Lower leg skin (tissue), 4 donors: ENCODE data around the gene CD79A. TPM values are rescaled to one million over a fixed set of nuclear protein-coding genes. Genes with fewer than 3 reads are reported as not detected.

Source experiments
- DNase-seq, 2 donors: peaks; one replicate each; pipeline ENCODE4 v3.0.0-alpha.2; 2019; ENCODE audit warnings: low spot score in 2 of 2
- H3K4me3 ChIP-seq: fragments of 200-600 bp; sonication (generic); 2 replicates; pipeline ENCODE4 v1.5.1; 2017; ENCODE audit warnings: mild to moderate bottlenecking, low read depth; ENCODE audit not compliant: poor library complexity, severe bottlenecking
- CTCF ChIP-seq, 3 donors: fragments of 450-650 bp; IDR thresholded peaks; one replicate each; pipeline ENCODE4 v1.5.1; 2016; ENCODE audit warnings: antibody characterized with exemption in 3 of 3, mild to moderate bottlenecking in 3 of 3, moderate library complexity in 2 of 3
- POLR2A ChIP-seq, 2 donors: fragments of 450-650 bp; IDR thresholded peaks; one replicate each; pipeline ENCODE4 v1.6.1; 2016 to 2017; ENCODE audit warnings: antibody characterized with exemption in 2 of 2, mild to moderate bottlenecking in 1 of 2, moderate library complexity in 1 of 2
- WGBS, 2 donors: methylation state at CpG; one replicate each; pipeline ENCODE4 v1.1.5; 2018; 5-methylcytosine and 5-hydroxymethylcytosine counted together
- intact Hi-C: fragments of 100-400 bp; cut with DNase I; formaldehyde crosslinking; loops from one replicate; pipeline ENCODE4 v1.15.0; 2023; ENCODE audit warnings: low total_unique reads
- total RNA-seq, 4 donors: library from RNA; depleted of rRNA; stranded (reverse); fragments of >200 nt; gene quantifications; one replicate each; pipeline ENCODE4 v1.1.0, GENCODE V29; 2016

The CD79A gene
- total RNA-seq, 4 donors from 2014 or later, result 0.81 TPM; not detected in 3

- 89 to 97% methylated on average over 3 of the region's 3 CpGs for WGBS, 2 donors
- intact Hi-C loops, result no loop called here
- DNase-seq, result no peak
- H3K4me3 ChIP-seq, result no peak within 1 kb of the TSS
- TF ChIP-seq CTCF (IDR thresholded peaks at IDR 0.05) (no peak), POLR2A (IDR thresholded peaks at IDR 0.05) (no peak)
These were observed 32.3 kb upstream of the CD79A start, which contains the start of gene DMRTC2 for GRCh38 chr19:41845001-41845050. Gene DMRTC2, plus strand, starts transcription at chr19:41845042. Its CDS starts 2,387 bp downstream, at chr19:41847429.

GRCh38 chr19:41845051-41845590 lies 32.0 kb upstream of the CD79A start:
- no peak for DNase-seq
- TF ChIP-seq POLR2A (IDR thresholded peaks at IDR 0.05) (no peak), CTCF (IDR thresholded peaks at IDR 0.05) (no peak)
- 89 to 90% methylated on average over 23 of the region's 23 CpGs for WGBS, 2 donors
- H3K4me3 ChIP-seq, result no peak overlapping the region
- intact Hi-C loops, result no loop called here

- TF ChIP-seq CTCF (IDR thresholded peaks at IDR 0.05) (no peak), POLR2A (IDR thresholded peaks at IDR 0.05) (no peak)
- DNase-seq, result no peak
- intact Hi-C loops, result no loop called here
These were observed 29.6 kb upstream of the CD79A start for GRCh38 chr19:41847351-41848105.

GRCh38 chr19:41848666-41849065 lies 28.4 kb upstream of the CD79A start:
- TF ChIP-seq POLR2A (IDR thresholded peaks at IDR 0.05), result no peak
- no peak for TF ChIP-seq CTCF (IDR thresholded peaks at IDR 0.05)
- no peak for DNase-seq
- 90 to 91% methylated on average over 6 of the region's 6 CpGs for WGBS, 2 donors
- intact Hi-C loops, result no loop called here
- H3K4me3 ChIP-seq, result no peak overlapping the region

More at GRCh38 chr19:41847351-41848105, 29.6 kb upstream of the CD79A start:
- 89 to 92% methylated on average over 19 of the region's 19 CpGs for WGBS, 2 donors
- no peak overlapping the region for H3K4me3 ChIP-seq

- 79 to 89% methylated on average over 2 of the region's 2 CpGs for WGBS, 2 donors
- no peak overlapping the region for H3K4me3 ChIP-seq
- no peak for DNase-seq
- no peak for TF ChIP-seq POLR2A (IDR thresholded peaks at IDR 0.05)
- TF ChIP-seq CTCF (IDR thresholded peaks at IDR 0.05), result no peak
- intact Hi-C loops, result no loop called here
These were observed 28.0 kb upstream of the CD79A start for GRCh38 chr19:41849067-41849466.

GRCh38 chr19:41850381-41850780 lies 26.7 kb upstream of the CD79A start:
- DNase-seq, result no peak
- WGBS, 2 donors, result 54 to 79% methylated on average over 5 of the region's 5 CpGs
- no peak for TF ChIP-seq CTCF (IDR thresholded peaks at IDR 0.05)
- TF ChIP-seq POLR2A (IDR thresholded peaks at IDR 0.05), result no peak
- intact Hi-C loops, result no loop called here
- no peak overlapping the region for H3K4me3 ChIP-seq
